GM19397 (cell line): ENCODE data around the gene BCL7B.
"Not testable (repeated sequence)": the region's sequence is repeated elsewhere in the genome, so short reads cannot be mapped to it uniquely, and the experiment has no call there.

Experiments
- ATAC-seq: cut with Tn5 transposase; IDR thresholded peaks from one replicate; pipeline ENCODE4 v1.9.1; 2021; ENCODE audit warnings: mild to moderate bottlenecking, moderate library complexity; ENCODE audit not compliant: unreplicated experiment

BCL7B gene

GRCh38 chr7:73504920-73505319 lies 52.6 kb downstream of the BCL7B start:
- ATAC-seq = no peak

GRCh38 chr7:73504017-73504416 lies 53.5 kb downstream of the BCL7B start:
- no peak for ATAC-seq

- no peak for ATAC-seq
Measured at GRCh38 chr7:73503229-73503628, 54.3 kb downstream of the BCL7B start.

- no peak for ATAC-seq
Measured at GRCh38 chr7:73496626-73497025, 60.9 kb downstream of the BCL7B start.

GRCh38 chr7:73495507-73495906 lies 62.0 kb downstream of the BCL7B start:
- ATAC-seq = not testable (repeated sequence)

GRCh38 chr7:73489976-73490375 lies 67.5 kb downstream of the BCL7B start:
- no peak for ATAC-seq

GRCh38 chr7:73487486-73487885 lies 70.0 kb downstream of the BCL7B start:
- ATAC-seq = no peak
